Neural crest cell (in vitro differentiated cells): ENCODE data around the gene CTF1. TPM values are rescaled to one million over a fixed set of nuclear protein-coding genes. Genes with fewer than 3 reads are reported as not detected.

Experiments
- DNase-seq: peaks from one replicate; pipeline ENCODE4 v3.0.0; 2021; ENCODE audit warnings: low read depth, mixed read lengths, low spot score
- H3K27ac Mint-ChIP-seq: one replicate; pipeline ENCODE4 v1.8.0; 2021; ENCODE audit warnings: mild to moderate bottlenecking, mixed read lengths; ENCODE audit not compliant: unreplicated experiment
- H3K27me3 Mint-ChIP-seq: 2 replicates; pipeline ENCODE4 v1.8.0; 2021; ENCODE audit warnings: low read depth, mild to moderate bottlenecking, mixed read lengths
- H3K36me3 Mint-ChIP-seq: 2 replicates; pipeline ENCODE4 v1.8.0; 2021; ENCODE audit warnings: low read depth, mild to moderate bottlenecking, mixed read lengths
- H3K4me1 Mint-ChIP-seq: 2 replicates; pipeline ENCODE4 v1.8.0; 2021; ENCODE audit warnings: mixed read lengths
- H3K4me3 Mint-ChIP-seq: one replicate; pipeline ENCODE4 v1.8.0; 2021; ENCODE audit warnings: mild to moderate bottlenecking, mixed read lengths
- H3K9me3 Mint-ChIP-seq: 2 replicates; pipeline ENCODE4 v1.8.0; 2021; ENCODE audit warnings: mixed read lengths
- CTCF ChIP-seq: fragments of 200-600 bp; sonication (generic); conservative IDR thresholded peaks from 2 replicates; pipeline ENCODE4 v1.5.0; 2021; ENCODE audit warnings: antibody characterized with exemption, mild to moderate bottlenecking
- total RNA-seq: library from RNA; stranded (reverse); gene quantifications from 2 replicates; pipeline ENCODE4 v1.2.1, GENCODE V29; 2021

CTF1 gene
- total RNA-seq, 1 donor from 2014 or later, result 1.6 TPM

- DNase-seq, result no peak
- H3K4me3 Mint-ChIP-seq, result peak overlapping the region; percentile 77
- H3K27me3 Mint-ChIP-seq, result no peaks in the 10 kb centered on the region
- H3K9me3 Mint-ChIP-seq, result no peaks in the 10 kb centered on the region
- no peak overlapping the region for H3K27ac Mint-ChIP-seq
- peaks cover 26% of the 10 kb centered on the region for H3K4me1 Mint-ChIP-seq
- peaks cover 8% of the 10 kb centered on the region for H3K36me3 Mint-ChIP-seq
- no peak for TF ChIP-seq CTCF
Observed at GRCh38 chr16:30882429-30883310, 13.7 kb upstream of the CTF1 start.

DNA sequence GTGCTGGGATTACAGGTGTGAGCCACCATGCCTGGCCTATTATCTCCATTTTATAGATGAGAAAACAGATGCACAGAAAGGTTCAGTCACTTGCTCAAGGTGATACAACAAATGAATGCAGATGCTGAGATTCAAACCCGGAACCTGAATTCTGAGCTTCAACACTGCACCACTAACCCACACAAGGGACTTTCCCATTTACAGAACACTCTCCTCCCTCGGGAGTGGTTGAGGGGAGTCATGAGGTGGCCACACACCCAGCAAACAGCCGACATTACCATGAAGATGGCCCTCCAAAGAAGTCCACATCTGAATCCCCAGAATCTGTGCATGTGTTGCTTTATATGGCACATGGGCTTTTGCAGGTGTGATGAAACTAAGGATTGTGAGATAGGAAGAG lies 11.7 kb upstream of the CTF1 start:
- Mint-ChIP-seq H3K4me3 (peak overlapping the region; percentile 1), H3K27me3 (no peaks in the 10 kb centered on the region), H3K36me3 (peaks cover 14% of the 10 kb centered on the region), H3K27ac (no peak overlapping the region), H3K9me3 (no peaks in the 10 kb centered on the region), H3K4me1 (peaks cover 26% of the 10 kb centered on the region)
- no peak for DNase-seq
- TF ChIP-seq CTCF, result no peak

GRCh38 chr16:30885196-30885595 lies 11.2 kb upstream of the CTF1 start:
- no peaks in the 10 kb centered on the region for H3K27me3 Mint-ChIP-seq
- no peak overlapping the region for H3K27ac Mint-ChIP-seq
- peaks cover 26% of the 10 kb centered on the region for H3K4me1 Mint-ChIP-seq
- DNase-seq, result no peak
- H3K4me3 Mint-ChIP-seq, result peak overlapping the region; percentile 1
- TF ChIP-seq CTCF, result no peak
- no peaks in the 10 kb centered on the region for H3K9me3 Mint-ChIP-seq
- peaks cover 14% of the 10 kb centered on the region for H3K36me3 Mint-ChIP-seq

- peaks cover 14% of the 10 kb centered on the region for H3K36me3 Mint-ChIP-seq
- TF ChIP-seq CTCF, result no peak
Observed at GRCh38 chr16:30886145-30886544, 10.3 kb upstream of the CTF1 start.

GRCh38 chr16:30887927-30888326 lies 8.5 kb upstream of the CTF1 start:
- TF ChIP-seq CTCF, result no peak
- Mint-ChIP-seq H3K36me3 (peaks cover 15% of the 10 kb centered on the region), H3K4me1 (peaks cover 12% of the 10 kb centered on the region), H3K27ac (no peak overlapping the region), H3K9me3 (no peaks in the 10 kb centered on the region), H3K27me3 (no peaks in the 10 kb centered on the region), H3K4me3 (no peak overlapping the region)
- no peak for DNase-seq

More at GRCh38 chr16:30886145-30886544, 10.3 kb upstream of the CTF1 start:
- DNase-seq, result no peak
- Mint-ChIP-seq H3K4me1 (peaks cover 23% of the 10 kb centered on the region), H3K4me3 (peak overlapping the region; percentile 47), H3K27me3 (no peaks in the 10 kb centered on the region), H3K27ac (no peak overlapping the region), H3K9me3 (no peaks in the 10 kb centered on the region)
